GM19324 (cell line): ENCODE results near the gene ESRP2.
A peak's percentile ranks its signal among the peaks of the same experiment; 100 is the strongest.

Source experiments
- ATAC-seq: cut with Tn5 transposase; IDR thresholded peaks from one replicate; pipeline ENCODE4 v1.9.1; 2021; ENCODE audit warnings: mild to moderate bottlenecking, moderate library complexity; ENCODE audit not compliant: unreplicated experiment, low FRiP score

The ESRP2 gene

DNA sequence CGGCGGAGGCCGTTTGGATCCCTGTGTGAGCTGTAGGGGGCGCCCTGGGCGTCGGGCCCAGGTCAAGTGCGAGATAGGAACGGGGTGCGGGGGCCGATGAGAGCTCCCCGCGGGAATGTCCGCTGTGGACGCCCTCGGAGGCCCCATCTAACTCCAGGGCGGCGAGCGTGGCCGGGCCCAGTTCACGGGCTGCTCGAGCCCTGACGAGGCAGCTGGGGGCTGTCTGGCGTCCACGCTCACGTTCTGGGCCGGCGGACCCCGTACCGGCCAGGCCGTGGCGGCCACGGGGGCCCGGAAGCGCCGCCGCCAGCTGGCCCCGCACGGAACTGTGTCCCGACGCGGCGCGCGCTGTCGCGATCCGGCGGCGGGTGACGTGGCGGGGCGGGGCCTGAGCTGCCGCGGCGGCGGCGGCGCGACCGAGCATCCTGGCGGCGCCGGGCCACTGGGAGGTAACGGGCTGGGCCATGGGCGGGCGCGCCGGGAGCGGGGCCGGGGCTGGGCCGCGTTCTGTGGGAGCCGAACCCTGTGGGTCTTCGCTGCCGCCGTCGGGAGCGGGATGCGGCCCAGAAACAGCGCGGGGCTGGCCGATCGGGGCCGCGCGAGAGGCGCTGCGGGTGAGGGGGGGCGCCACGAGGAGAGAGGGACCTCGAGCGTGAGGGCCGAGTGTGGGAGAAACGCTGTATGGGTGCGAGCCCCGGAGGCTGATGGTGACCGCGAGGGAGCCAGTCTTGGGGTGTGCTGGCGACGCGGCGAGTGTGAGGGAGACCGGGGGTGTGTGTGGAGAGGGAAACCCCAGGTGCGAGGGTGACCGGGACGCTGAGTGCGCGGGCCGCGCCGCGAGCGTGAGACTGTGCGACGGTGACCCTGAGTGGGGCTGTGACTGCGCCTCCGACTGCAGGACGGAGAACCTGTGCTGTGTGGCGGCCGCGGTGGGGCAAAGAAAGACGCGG, 28.5 kb upstream of the ESRP2 start, which contains the start of gene SLC7A6:
Gene SLC7A6 (plus strand): TSS at position 399 of the 950 bp plus-strand sequence. CDS start 10,201 bp downstream, outside the sequence.
- peak; percentile 68 for ATAC-seq

GRCh38 chr16:68263559-68264127, 27.7 kb upstream of the ESRP2 start:
- peak; percentile 8 for ATAC-seq

DNA sequence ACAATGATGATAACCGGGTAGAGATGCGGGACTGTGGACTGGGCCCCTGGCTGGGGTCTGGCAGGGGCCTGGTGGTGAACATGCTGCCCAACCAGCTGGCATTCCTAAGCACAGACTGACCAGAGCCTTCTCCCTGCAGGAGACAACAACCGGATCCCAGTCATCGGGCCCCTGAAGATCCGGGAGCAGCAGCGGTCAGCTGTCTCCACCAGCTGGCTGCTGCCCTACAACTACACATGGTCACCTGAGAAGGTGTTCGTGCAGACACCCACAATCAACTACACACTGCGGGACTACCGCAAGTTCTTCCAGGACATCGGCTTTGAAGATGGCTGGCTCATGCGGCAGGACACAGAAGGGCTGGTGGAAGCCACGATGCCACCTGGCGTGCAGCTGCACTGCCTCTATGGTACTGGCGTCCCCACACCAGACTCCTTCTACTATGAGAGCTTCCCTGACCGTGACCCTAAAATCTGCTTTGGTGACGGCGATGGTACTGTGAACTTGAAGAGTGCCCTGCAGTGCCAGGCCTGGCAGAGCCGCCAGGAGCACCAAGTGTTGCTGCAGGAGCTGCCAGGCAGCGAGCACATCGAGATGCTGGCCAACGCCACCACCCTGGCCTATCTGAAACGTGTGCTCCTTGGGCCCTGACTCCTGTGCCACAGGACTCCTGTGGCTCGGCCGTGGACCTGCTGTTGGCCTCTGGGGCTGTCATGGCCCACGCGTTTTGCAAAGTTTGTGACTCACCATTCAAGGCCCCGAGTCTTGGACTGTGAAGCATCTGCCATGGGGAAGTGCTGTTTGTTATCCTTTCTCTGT, 23.3 kb upstream of the ESRP2 start:
- ATAC-seq: no peak

GRCh38 chr16:68257906-68258800, 22.2 kb upstream of the ESRP2 start:
- no peak for ATAC-seq

GRCh38 chr16:68257251-68257905, 21.5 kb upstream of the ESRP2 start:
- ATAC-seq: no peak

DNA sequence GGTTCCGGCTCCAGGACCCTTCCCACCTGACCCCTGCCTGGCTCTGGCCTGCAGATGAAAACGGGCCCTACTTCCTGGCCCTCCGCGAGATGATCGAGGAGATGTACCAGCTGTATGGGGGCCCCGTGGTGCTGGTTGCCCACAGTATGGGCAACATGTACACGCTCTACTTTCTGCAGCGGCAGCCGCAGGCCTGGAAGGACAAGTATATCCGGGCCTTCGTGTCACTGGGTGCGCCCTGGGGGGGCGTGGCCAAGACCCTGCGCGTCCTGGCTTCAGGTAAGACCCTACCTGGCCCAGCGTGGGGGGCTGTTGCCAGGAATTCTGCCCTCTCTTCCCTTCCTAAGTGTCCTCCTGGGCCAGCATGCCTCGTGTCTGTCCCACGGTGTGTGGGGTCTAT, 19.8 kb upstream of the ESRP2 start:
- no peak for ATAC-seq

DNA sequence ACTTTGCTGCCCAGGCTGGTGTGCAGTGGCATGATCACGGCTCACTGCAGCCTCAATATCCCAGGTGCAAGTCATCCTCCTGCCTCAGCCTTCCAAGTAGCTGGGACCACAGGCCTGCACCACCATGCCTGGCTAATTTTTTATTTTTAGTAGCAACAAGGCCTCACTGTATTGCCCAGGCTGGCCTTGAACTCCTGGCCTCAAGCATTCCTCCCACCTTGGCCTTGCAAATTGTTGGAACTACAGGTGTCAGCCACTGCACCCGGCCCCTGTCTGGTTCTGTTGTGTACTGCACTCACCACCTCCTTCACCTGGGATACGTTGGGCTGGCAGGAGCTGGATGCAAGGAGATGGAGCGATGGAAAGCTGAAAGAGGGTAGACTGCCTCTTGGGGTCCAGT, 17.8 kb upstream of the ESRP2 start:
- ATAC-seq: no peak

- no peak for ATAC-seq
Measured at GRCh38 chr16:68252383-68252782, 16.5 kb upstream of the ESRP2 start.

- no peak for ATAC-seq
Measured at GRCh38 chr16:68251832-68252231, 15.9 kb upstream of the ESRP2 start.

GRCh38 chr16:68250951-68251350, 15.0 kb upstream of the ESRP2 start:
- ATAC-seq: no peak

DNA sequence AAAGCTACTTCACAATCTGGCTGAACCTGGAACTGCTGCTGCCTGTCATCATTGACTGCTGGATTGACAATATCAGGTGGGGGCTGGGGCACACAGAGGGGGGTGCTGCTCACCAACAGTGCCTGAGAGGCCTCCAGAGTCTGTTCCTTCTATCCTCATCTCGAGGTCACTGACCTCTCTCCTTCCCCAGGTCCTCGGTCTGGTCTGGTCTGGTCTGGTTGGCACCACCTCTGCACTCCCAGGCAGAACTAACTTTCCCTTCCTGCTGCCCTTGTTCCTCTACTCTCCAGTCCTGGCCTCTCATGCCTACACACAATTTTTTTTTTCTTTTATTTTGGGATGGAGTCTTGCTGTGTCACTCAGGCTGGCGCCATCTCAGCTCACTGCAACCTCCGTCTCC, 13.4 kb upstream of the ESRP2 start:
- ATAC-seq: no peak

DNA sequence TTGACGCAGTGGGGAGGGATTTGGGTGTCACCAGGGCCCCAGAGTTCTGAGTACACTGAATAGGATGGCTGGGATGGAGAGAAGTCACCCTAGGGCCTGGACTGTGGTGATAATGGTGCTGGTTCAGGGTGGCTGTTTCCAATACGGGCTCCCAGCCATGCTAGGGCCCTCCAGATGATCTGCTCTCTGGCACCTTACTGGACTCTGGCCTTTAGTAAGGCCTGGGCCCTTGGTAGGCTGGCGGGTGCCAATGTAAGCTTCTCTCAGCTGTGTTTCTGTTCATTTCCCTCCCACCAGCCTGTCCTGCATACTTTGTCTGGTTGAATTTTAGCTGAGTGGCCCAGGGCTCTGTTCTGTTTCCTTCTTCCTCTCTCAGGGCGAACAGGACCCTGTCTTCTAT, 12.0 kb upstream of the ESRP2 start:
- no peak for ATAC-seq

DNA sequence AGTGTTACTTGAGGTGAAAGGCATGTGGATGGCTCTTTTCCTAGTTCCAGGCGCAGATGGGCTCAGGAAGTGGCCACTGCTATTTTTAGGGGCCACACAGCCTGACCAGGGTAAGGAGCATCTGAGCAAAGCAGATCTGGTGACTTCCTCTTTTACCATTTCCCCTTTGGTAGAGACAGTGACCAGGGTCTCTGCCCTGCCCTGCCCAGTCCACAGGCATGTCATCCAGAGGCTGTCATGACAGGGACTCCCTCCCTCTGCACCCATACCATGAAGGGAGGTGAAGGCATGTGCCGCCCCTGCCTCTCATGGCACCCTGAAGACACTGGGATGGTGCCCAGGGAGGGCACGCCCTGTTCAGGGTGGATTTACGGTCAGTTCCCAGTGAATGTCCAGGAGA, 11.5 kb upstream of the ESRP2 start:
- ATAC-seq: no peak

GRCh38 chr16:68246666-68247065, 10.7 kb upstream of the ESRP2 start:
- ATAC-seq: no peak

- ATAC-seq: no peak
Measured at GRCh38 chr16:68246121-68246520, 10.2 kb upstream of the ESRP2 start.

GRCh38 chr16:68244903-68245853, 9.3 kb upstream of the ESRP2 start, which contains the start of gene PLA2G15:
TSS of gene PLA2G15 (plus strand) at chr16:68245373. CDS start at chr16:68245427, 54 bp downstream.
- peak; percentile 93 for ATAC-seq

GRCh38 chr16:68244481-68244902, 8.6 kb upstream of the ESRP2 start:
- no peak for ATAC-seq
